ENCODE measurements around the gene GABRP.

The GABRP gene, protein sequence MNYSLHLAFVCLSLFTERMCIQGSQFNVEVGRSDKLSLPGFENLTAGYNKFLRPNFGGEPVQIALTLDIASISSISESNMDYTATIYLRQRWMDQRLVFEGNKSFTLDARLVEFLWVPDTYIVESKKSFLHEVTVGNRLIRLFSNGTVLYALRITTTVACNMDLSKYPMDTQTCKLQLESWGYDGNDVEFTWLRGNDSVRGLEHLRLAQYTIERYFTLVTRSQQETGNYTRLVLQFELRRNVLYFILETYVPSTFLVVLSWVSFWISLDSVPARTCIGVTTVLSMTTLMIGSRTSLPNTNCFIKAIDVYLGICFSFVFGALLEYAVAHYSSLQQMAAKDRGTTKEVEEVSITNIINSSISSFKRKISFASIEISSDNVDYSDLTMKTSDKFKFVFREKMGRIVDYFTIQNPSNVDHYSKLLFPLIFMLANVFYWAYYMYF

DNA sequence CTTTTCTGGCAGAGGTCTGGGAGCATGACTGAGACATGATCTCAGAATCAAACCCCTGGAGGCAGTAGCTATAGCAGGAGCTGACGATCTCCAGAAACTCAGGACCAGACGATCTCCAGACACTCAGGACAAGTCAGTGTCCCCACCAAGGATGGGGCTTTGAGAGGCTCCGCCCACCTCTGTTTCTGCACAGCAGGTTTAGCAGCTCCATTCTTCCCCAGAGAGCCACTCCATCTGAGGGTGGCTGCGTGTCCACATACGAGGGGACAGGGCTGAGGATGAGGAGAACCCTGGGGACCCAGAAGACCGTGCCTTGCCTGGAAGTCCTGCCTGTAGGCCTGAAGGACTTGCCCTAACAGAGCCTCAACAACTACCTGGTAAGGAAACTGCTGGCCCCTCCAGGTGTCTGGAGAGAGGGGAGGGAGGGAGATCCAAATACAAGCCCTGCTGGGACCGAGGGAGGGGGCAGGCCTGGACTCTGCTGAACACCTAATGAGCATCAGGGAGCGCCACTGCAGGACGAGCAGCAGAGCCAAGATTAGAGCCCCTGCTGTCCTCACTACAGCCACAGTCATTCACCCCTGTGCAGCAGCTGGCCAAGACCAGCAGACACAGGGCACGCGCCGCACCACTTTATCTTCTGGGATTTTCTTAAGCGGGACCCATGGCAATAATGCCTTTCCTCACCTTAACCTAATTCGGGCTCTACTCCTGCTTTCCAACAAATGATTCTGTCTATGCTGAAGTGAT, at the start of gene GABRP:
Gene GABRP, plus strand, starts transcription at position 228 of the 750 bp plus-strand sequence. CDS start 4,891 bp downstream, outside the sequence.
- H3K4me3 ChIP-seq (ENCODE audit: low read depth, low read length), result no peak within 1 kb of the TSS
- DNase-seq (ENCODE audit: low read depth), result no peak
- TF ChIP-seq POLR2A (IDR thresholded peaks at IDR 0.05; ENCODE audit: extremely low read depth, insufficient read length), result no peak
- no peak for TF ChIP-seq MYC (IDR thresholded peaks at IDR 0.05; ENCODE audit: low read depth, low read length)
- TF ChIP-seq, protein P1, sequence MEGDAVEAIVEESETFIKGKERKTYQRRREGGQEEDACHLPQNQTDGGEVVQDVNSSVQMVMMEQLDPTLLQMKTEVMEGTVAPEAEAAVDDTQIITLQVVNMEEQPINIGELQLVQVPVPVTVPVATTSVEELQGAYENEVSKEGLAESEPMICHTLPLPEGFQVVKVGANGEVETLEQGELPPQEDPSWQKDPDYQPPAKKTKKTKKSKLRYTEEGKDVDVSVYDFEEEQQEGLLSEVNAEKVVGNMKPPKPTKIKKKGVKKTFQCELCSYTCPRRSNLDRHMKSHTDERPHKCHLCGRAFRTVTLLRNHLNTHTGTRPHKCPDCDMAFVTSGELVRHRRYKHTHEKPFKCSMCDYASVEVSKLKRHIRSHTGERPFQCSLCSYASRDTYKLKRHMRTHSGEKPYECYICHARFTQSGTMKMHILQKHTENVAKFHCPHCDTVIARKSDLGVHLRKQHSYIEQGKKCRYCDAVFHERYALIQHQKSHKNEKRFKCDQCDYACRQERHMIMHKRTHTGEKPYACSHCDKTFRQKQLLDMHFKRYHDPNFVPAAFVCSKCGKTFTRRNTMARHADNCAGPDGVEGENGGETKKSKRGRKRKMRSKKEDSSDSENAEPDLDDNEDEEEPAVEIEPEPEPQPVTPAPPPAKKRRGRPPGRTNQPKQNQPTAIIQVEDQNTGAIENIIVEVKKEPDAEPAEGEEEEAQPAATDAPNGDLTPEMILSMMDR (IDR thresholded peaks at IDR 0.05; ENCODE audit: low read depth, low read length), result no peak
- TF ChIP-seq, protein P2, sequence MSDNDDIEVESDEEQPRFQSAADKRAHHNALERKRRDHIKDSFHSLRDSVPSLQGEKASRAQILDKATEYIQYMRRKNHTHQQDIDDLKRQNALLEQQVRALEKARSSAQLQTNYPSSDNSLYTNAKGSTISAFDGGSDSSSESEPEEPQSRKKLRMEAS (IDR thresholded peaks at IDR 0.05; ENCODE audit: low read depth, low read length), result no peak

DNA sequence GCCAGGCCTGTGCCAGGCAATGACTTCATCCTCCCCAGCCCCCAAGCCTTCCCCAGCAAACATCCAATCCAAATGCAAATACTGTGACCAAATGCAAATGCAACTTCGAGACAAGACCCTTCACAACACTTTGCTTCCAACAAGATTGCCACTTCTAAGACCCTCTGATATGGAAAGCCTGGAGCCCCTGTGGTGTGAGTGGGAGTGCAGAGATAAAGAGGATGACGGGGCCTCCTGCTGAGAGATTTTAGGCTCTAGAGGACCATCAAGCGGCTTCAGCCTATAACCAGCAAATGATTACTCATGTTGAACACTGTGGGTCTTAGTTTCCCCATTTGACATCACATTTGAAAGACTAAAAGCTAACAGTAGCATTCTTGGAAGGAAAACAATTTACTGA, 46.6 kb upstream of the GABRP start:
- H3K4me3 ChIP-seq (ENCODE audit: low read depth, low read length), result no peak overlapping the region
- TF ChIP-seq POLR2A (IDR thresholded peaks at IDR 0.05; ENCODE audit: extremely low read depth, insufficient read length) (no peak), MYC (IDR thresholded peaks at IDR 0.05; ENCODE audit: low read depth, low read length) (no peak)
- TF ChIP-seq, protein P1 (IDR thresholded peaks at IDR 0.05; ENCODE audit: low read depth, low read length), result no peak
- TF ChIP-seq, protein P2 (IDR thresholded peaks at IDR 0.05; ENCODE audit: low read depth, low read length), result no peak
- no peak for DNase-seq (ENCODE audit: low read depth)

DNA sequence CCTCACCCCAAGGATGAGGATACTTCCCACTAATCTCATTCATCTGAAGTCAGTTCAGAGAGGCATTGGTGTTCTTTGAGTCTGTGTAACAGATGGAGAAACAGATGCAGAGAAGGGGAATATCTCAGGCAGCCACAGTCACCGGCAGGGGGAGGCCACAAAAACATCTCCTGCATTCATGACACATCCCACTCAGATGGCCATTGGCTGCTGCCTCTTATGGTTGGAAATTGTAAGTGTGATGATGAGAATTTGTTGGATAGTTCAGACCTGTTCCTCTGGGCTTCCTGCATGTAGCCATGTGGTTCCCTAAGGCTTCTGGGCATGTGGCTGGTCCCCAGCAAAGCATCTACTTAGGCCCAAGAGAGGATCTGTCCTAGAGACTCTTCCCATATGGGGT, 45.9 kb upstream of the GABRP start:
- no peak for DNase-seq (ENCODE audit: low read depth)
- H3K4me3 ChIP-seq (ENCODE audit: low read depth, low read length), result no peak overlapping the region
- TF ChIP-seq, protein P2 (IDR thresholded peaks at IDR 0.05; ENCODE audit: low read depth, low read length), result no peak
- TF ChIP-seq POLR2A (IDR thresholded peaks at IDR 0.05; ENCODE audit: extremely low read depth, insufficient read length), result no peak
- TF ChIP-seq, protein P1 (IDR thresholded peaks at IDR 0.05; ENCODE audit: low read depth, low read length), result no peak
- TF ChIP-seq MYC (IDR thresholded peaks at IDR 0.05; ENCODE audit: low read depth, low read length), result no peak

DNA sequence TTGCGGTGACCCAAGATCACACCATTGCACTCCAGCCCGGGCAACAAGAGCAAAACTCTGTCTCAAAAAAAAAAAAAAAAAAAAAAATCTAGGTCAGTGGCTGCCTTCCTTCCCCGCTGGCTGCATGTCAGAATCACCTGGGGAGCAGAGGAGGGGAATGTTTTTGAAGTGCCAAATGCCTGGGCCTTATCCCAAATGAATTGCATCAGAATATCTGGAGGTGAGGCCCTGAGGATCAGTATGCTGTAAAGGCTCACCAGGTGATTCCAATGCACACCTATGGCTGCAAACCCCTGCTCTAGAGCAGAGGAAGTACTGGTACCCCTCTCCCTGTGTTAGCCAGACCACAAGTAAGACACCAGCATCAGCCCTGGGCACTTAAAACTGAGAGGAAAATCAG, 44.7 kb upstream of the GABRP start:
- H3K4me3 ChIP-seq (ENCODE audit: low read depth, low read length), result no peak overlapping the region
- DNase-seq (ENCODE audit: low read depth), result no peak
- TF ChIP-seq, protein P1 (IDR thresholded peaks at IDR 0.05; ENCODE audit: low read depth, low read length), result no peak
- TF ChIP-seq, protein P2 (IDR thresholded peaks at IDR 0.05; ENCODE audit: low read depth, low read length), result no peak
- TF ChIP-seq MYC (IDR thresholded peaks at IDR 0.05; ENCODE audit: low read depth, low read length) (no peak), POLR2A (IDR thresholded peaks at IDR 0.05; ENCODE audit: extremely low read depth, insufficient read length) (no peak)

DNA sequence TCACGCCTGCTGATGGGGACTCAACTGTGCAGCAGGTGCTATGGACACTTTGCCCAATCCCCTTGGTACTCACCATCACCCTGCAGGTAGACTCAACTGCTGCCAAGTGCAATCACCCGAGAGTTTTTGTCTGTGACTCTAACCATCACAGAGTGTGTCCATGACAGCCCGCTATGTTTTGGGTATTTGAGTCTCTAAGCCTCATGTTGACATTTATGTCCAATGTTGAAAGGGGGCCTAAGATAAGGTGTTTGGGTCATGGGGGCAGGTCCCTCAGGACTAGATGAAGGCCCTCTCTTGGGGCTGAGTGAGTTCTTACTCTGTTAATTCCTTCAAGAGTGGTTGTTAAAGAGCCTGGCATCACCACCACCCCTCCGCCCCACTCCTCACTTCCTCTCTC, 44.1 kb upstream of the GABRP start:
- no peak for TF ChIP-seq POLR2A (IDR thresholded peaks at IDR 0.05; ENCODE audit: extremely low read depth, insufficient read length)
- TF ChIP-seq, protein P2 (IDR thresholded peaks at IDR 0.05; ENCODE audit: low read depth, low read length), result no peak
- H3K4me3 ChIP-seq (ENCODE audit: low read depth, low read length), result no peak overlapping the region
- no peak for DNase-seq (ENCODE audit: low read depth)
